K562 (cell line): ENCODE measurements around the gene NUB1. TPM values are rescaled to one million over a fixed set of nuclear protein-coding genes. Genes with fewer than 3 reads are reported as not detected.

ENCODE experiments used
- ATAC-seq: fragments of 200-7000 bp; cut with Tn5 transposase; 3 replicates; pipeline ENCODE4 v1.9.1; 2020; ENCODE audit warnings: moderate library complexity
- Bru-seq: library from RNA; stranded (reverse); fragments of 400-500 nt; gene quantifications from one replicate; lab custom pipeline; 2021; lab: Mats Ljungman, UMichigan
- BruChase-seq, 2 experiments: library from RNA; stranded (reverse); fragments of 400-500 nt; gene quantifications; one replicate each; lab custom pipeline; 2021; lab: Mats Ljungman, UMichigan
- BruUV-seq: library from RNA; stranded (reverse); fragments of 400-500 nt; replicated peaks from 2 replicates; lab custom pipeline; 2021; lab: Mats Ljungman, UMichigan
- CTCF ChIA-PET: fragments of 300-600 bp; formaldehyde crosslinking; extraction: SDS; loops from one replicate; lab custom pipeline; 2021; ENCODE audit warnings: low intra/inter-chr PET ratio; lab: Yijun Ruan, JAX
- POLR2A ChIA-PET: fragments of 300-600, 350-650 bp; sonication (Branson Sonifier 250); formaldehyde crosslinking; extraction: SDS; loops from one replicate; lab custom pipeline; 2021; ENCODE audit warnings: antibody characterized with exemption, inconsistent platforms; lab: Yijun Ruan, JAX
- DNase-seq, 4 experiments: peaks; one replicate each; pipeline versions ENCODE4 v3.0.0 to v3.0.0-alpha.2; 2011 to 2018; ENCODE audit warnings: low spot score in 3 of 4, mixed read lengths in 3 of 4; ENCODE audit errors: extremely low read depth in 1 of 4
- FAIRE-seq: peaks from 2 replicates; lab custom pipeline; 2011; peaks lifted over from hg19 to GRCh38; lab: Jason Lieb, UNC
- H2AFZ ChIP-seq: 2 replicates; pipeline ENCODE4 v1.6.0; 2011; ENCODE audit warnings: low read depth, low read length, control low read depth, inconsistent platforms
- H3K27ac ChIP-seq: fragments of 200-600 bp; 3 replicates; pipeline ENCODE4 v1.8.0; 2011; ENCODE audit warnings: low read depth, mild to moderate bottlenecking, control low read depth, inconsistent platforms, low read length, moderate library complexity, mixed read lengths; ENCODE audit errors: extremely low read depth
- H3K27me3 ChIP-seq, 2 experiments: fragments of 300-600 bp in 1 of 2; 2 replicates in 1 of 2; 3 replicates in 1 of 2; pipeline versions ENCODE4 v1.6.0 to v1.8.0; 2011; ENCODE audit warnings: inconsistent platforms in 2 of 2, low read length in 2 of 2, mild to moderate bottlenecking in 1 of 2, mixed read lengths in 1 of 2, moderate library complexity in 1 of 2; ENCODE audit not compliant: control insufficient read depth in 2 of 2, insufficient read depth in 2 of 2
- H3K36me3 ChIP-seq: fragments of 300-600 bp; 3 replicates; pipeline ENCODE4 v1.8.0; 2011; ENCODE audit warnings: mild to moderate bottlenecking, low read length, inconsistent platforms; ENCODE audit not compliant: control insufficient read depth, insufficient read depth
- H3K4me1 ChIP-seq, 2 experiments: fragments of 200-600 bp in 1 of 2; replicated peaks in 1 of 2; 2 replicates in 1 of 2; 3 replicates in 1 of 2; pipeline versions ENCODE4 v1.5.1 to v1.8.0; 2011; ENCODE audit warnings: inconsistent platforms in 2 of 2, low read length in 2 of 2, mild to moderate bottlenecking in 1 of 2, mixed read lengths in 1 of 2, moderate library complexity in 1 of 2; ENCODE audit not compliant: control insufficient read depth in 2 of 2, insufficient read depth in 2 of 2
- H3K4me2 ChIP-seq: 2 replicates; pipeline ENCODE4 v1.6.1; 2011; ENCODE audit warnings: low read length, control low read depth, inconsistent platforms, mixed read lengths; ENCODE audit not compliant: insufficient read depth
- H3K4me3 ChIP-seq: fragments of 200-600 bp; sonication (generic), shearing (Covaris generic); 2 replicates; pipeline ENCODE4 v1.5.1; 2016; ENCODE audit warnings: control low read depth, inconsistent platforms
- H3K79me2 ChIP-seq: fragments of 200-600 bp; 3 replicates; pipeline ENCODE4 v1.8.0; 2011; ENCODE audit warnings: low read length, inconsistent platforms; ENCODE audit not compliant: control insufficient read depth, insufficient read depth
- H3K9ac ChIP-seq, 2 experiments: 2 replicates each; pipeline versions ENCODE4 v1.6.0 to v1.6.1; 2011; ENCODE audit warnings: low read depth in 2 of 2, low read length in 2 of 2, control low read depth in 1 of 2, inconsistent platforms in 1 of 2, mild to moderate bottlenecking in 1 of 2, mixed read lengths in 1 of 2; ENCODE audit not compliant: insufficient read depth in 1 of 2
- H3K9me1 ChIP-seq: one replicate; pipeline ENCODE4 v1.6.0; 2011; ENCODE audit warnings: inconsistent platforms, mild to moderate bottlenecking, low read length, moderate library complexity; ENCODE audit not compliant: control insufficient read depth, insufficient read depth
- H3K9me3 ChIP-seq: replicated peaks from 2 replicates; pipeline ENCODE4 v1.5.1; 2011; ENCODE audit warnings: low read depth, low read length, inconsistent platforms; ENCODE audit not compliant: control insufficient read depth, insufficient read depth
- H4K20me1 ChIP-seq: replicated peaks from 2 replicates; pipeline ENCODE4 v1.6.1; 2011; ENCODE audit warnings: low read length, inconsistent platforms, mixed read lengths; ENCODE audit not compliant: control insufficient read depth, insufficient read depth
- BACH1 ChIP-seq: fragments of 200-800 bp; sonication (Bioruptor generic); IDR thresholded peaks from 2 replicates; pipeline ENCODE4 v1.6.1; 2016; ENCODE audit warnings: missing genetic modification characterization, missing compliant biosample characterization
- FOXA3 ChIP-seq, 2 experiments: fragments of 450-650 bp in 1 of 2; sonication (generic) in 1 of 2; formaldehyde crosslinking; IDR thresholded peaks in 1 of 2; conservative IDR thresholded peaks in 1 of 2; 2 replicates each; pipeline versions ENCODE4 v1.4.0 to v1.8.0; 2020 to 2022; ENCODE audit warnings: mild to moderate bottlenecking in 2 of 2, missing genetic modification reagents in 1 of 2
- HDAC6 ChIP-seq: IDR thresholded peaks from 2 replicates; pipeline ENCODE4 v1.6.1; 2012; ENCODE audit warnings: low read depth, mild to moderate bottlenecking, control low read depth, inconsistent platforms, low read length, moderate library complexity
- HMGN3 ChIP-seq: IDR thresholded peaks from 2 replicates; pipeline ENCODE4 v1.6.1; 2011; ENCODE audit warnings: borderline replicate concordance, low read depth, mild to moderate bottlenecking, mixed read lengths, low read length; ENCODE audit not compliant: insufficient read length; ENCODE audit errors: extremely low read depth
- RFX5 ChIP-seq: IDR thresholded peaks from 2 replicates; pipeline ENCODE4 v1.6.1; 2011; ENCODE audit warnings: low read depth, mild to moderate bottlenecking, improper control_type of control experiment, low read length
- WGBS: fragments of 100-300 bp; shearing (Covaris generic); methylation state at CpG from one replicate; pipeline ENCODE4 v1.1.6; 2016; ENCODE audit warnings: low coverage, mixed read lengths; ENCODE audit not compliant: insufficient coverage; ENCODE audit errors: missing lambda C conversion rate; 5-methylcytosine and 5-hydroxymethylcytosine counted together
- in situ Hi-C: fragments of 300-500 bp; cut with MboI; formaldehyde crosslinking; loops from 4 replicates; pipeline ENCODE4 v1.15.0; 2018; ENCODE audit warnings: inconsistent platforms, mixed read lengths
- intact Hi-C: fragments of 100-400 bp; cut with micrococcal nuclease; formaldehyde crosslinking; loops from 2 replicates; pipeline ENCODE4 v1.14.2; 2022
- long read RNA-seq, 3 experiments: library from polyadenylated mRNA in 2 of 3; library from RNA in 1 of 3; unstranded in 2 of 3; stranded (forward) in 1 of 3; transcript quantifications; one replicate each; pipeline ENCODE4 v2.0.0, GENCODE V29; 2019 to 2022
- polyA minus RNA-seq, 3 experiments: library from RNA; depleted of rRNA, polyadenylated mRNA; stranded (reverse); fragments of >200 nt; gene quantifications; 2 replicates each; pipeline ENCODE4 v1.2.3, GENCODE V29; 2011
- polyA plus RNA-seq, 8 experiments: library from polyadenylated mRNA; depleted of rRNA in 4 of 8; stranded (reverse) in 5 of 8; unstranded in 3 of 8; fragments of >200 nt; fragmentation: Nextera tagmentation in 2 of 8; fragmentation: Illumina TruSeq in 1 of 8; extraction: Ambion mirVana in 2 of 8; extraction: Trizol in 1 of 8; gene quantifications; 2 replicates each; pipeline versions ENCODE4 v1.2.1 to v1.2.3, GENCODE V29; 2011 to 2014; ENCODE audit warnings: inconsistent platforms in 1 of 8, missing spikeins in 1 of 8
- total RNA-seq, 7 experiments: library from RNA; depleted of rRNA in 6 of 7; stranded (reverse); fragments of >200 nt in 6 of 7; fragmentation: Illumina TruSeq in 2 of 7; extraction: Trizol in 2 of 7; gene quantifications; 2 replicates each; pipeline versions ENCODE4 v1.2.1 to v1.2.3, GENCODE V29; 2011 to 2021; ENCODE audit warnings: low replicate concordance in 1 of 7

Gene NUB1
- 62.3 and 136 TPM in 2 replicates for total RNA-seq (2011; cell fraction: chromatin; rRNA removed; ENCODE audit: low replicate concordance)
- total RNA-seq (2011; cell fraction: nucleolus; rRNA removed) = 36.0 and 40.3 TPM in 2 replicates
- total RNA-seq (2011; cell fraction: nucleoplasm; rRNA removed) = 73.5 and 98.2 TPM in 2 replicates
- 67.8 and 89.7 TPM in 2 replicates for total RNA-seq (2014; rRNA removed)
- 75.8 and 103 TPM in 2 replicates for total RNA-seq (2014; rRNA removed; fragmentation: Illumina TruSeq; extraction: Trizol)
- total RNA-seq (2015; rRNA removed; fragmentation: Illumina TruSeq; extraction: Trizol) = 101 and 114 TPM in 2 replicates
- total RNA-seq (2021) = 55.3 and 58.0 TPM in 2 replicates
- polyA plus RNA-seq (2011; rRNA removed) = 57.8 and 85.2 TPM in 2 replicates
- polyA plus RNA-seq (2011; cell fraction: cytosol; rRNA removed) = 52.6 and 53.7 TPM in 2 replicates
- polyA plus RNA-seq (2011; cell fraction: nucleus; rRNA removed) = 57.7 and 63.4 TPM in 2 replicates
- polyA plus RNA-seq (2012) = 81.3 and 105 TPM in 2 replicates
- 86.5 and 159 TPM in 2 replicates for polyA plus RNA-seq (2014; fragmentation: Illumina TruSeq; extraction: Trizol)
- polyA plus RNA-seq (2014; fragmentation: Nextera tagmentation; extraction: Ambion mirVana) = 10 to 100 TPM; 43.2 to 63.4 TPM
- 81.6 and 99.3 TPM in 2 replicates for polyA plus RNA-seq (2014; rRNA removed)
- polyA minus RNA-seq (2011; rRNA and poly(A)+ RNA removed) = 47.7 and 54.1 TPM in 2 replicates
- polyA minus RNA-seq (2011; cell fraction: cytosol; rRNA and poly(A)+ RNA removed) = 25.1 and 34.5 TPM in 2 replicates
- polyA minus RNA-seq (2011; cell fraction: nucleus; rRNA and poly(A)+ RNA removed) = 26.9 and 36.3 TPM in 2 replicates
- Bru-seq, nascent RNA = percentile 79 among the genes with signal in this experiment
- percentile 80 among the genes with signal in this experiment for BruChase-seq, experiment 1, labeled RNA remaining after a 2-hour chase
- percentile 82 among the genes with signal in this experiment for BruChase-seq, experiment 2, labeled RNA remaining after a 6-hour chase
- long read RNA-seq, experiment 1, transcript NUB1-201 (15 exons, 3,180 nt) = minor isoform, 11 of 127 reads
- long read RNA-seq, experiment 1, transcript NUB1-203 (9 exons, 1,703 nt) = major isoform, 25 of 127 reads
- long read RNA-seq, experiment 1, partial matches to known transcripts = 30 of 127 reads
- long read RNA-seq, experiment 1, other reads (novel, unspliced or antisense) = 60 of 127 reads
- long read RNA-seq, experiment 2, transcript NUB1-203 (9 exons, 1,703 nt) = major isoform, 9 of 69 reads
- long read RNA-seq, experiment 2, transcript NUB1-201 (15 exons, 3,180 nt) = minor isoform, 6 of 69 reads
- long read RNA-seq, experiment 2, partial matches to known transcripts = 36 of 69 reads
- long read RNA-seq, experiment 2, other reads (novel, unspliced or antisense) = 17 of 69 reads
- long read RNA-seq, experiment 3, transcript NUB1-203 (9 exons, 1,703 nt) = major isoform, 14 of 46 reads
- long read RNA-seq, experiment 3, partial matches to known transcripts = 14 of 46 reads
- long read RNA-seq, experiment 3, other reads (novel, unspliced or antisense) = 14 of 46 reads

GRCh38 chr7:151341357-151342101, at the start of gene NUB1:
Gene NUB1, plus strand, starts transcription at chr7:151341812. Its CDS starts 3,538 bp downstream, at chr7:151345350.
- 4% methylated on average over 69 of the region's 72 CpGs for WGBS
- Histone ChIP-seq H3K36me3 (peaks cover 27% of the 10 kb centered on the region), H3K9me3 (no peaks in the 10 kb centered on the region), H3K79me2 (peaks cover 21% of the 10 kb centered on the region), H3K9me1 (no peaks in the 10 kb centered on the region), H3K27me3 (peaks cover 0 to 3% of the 10 kb centered on the region in 2 experiments; a peak in 2 of 5 replicates), H4K20me1 (no peaks in the 10 kb centered on the region), H3K4me3 (peak within 1 kb of the TSS; percentile 74), H2AFZ (peak within 1 kb of the TSS; percentile 81), H3K4me1 (peaks cover 5 to 9% of the 10 kb centered on the region in 2 experiments; a peak in 3 of 5 replicates), H3K4me2 (peak within 1 kb of the TSS; percentile 72), H3K9ac (peak within 1 kb of the TSS; percentile 57 to 92), H3K27ac (peak within 1 kb of the TSS; percentile 62; the same call in 2 of the 3 replicates)
- peak; percentile 98 for ATAC-seq
- ChIA-PET CTCF (interaction anchor here (2.2 kb wide), 1 partner anchor 26 kb away, joined by 12 read pairs; no protein-coding TSS in a partner anchor), POLR2A (interaction anchor here (0.6 to 1.3 kb wide), 14 partner anchors 9 to 356 kb away, joined by 3 to 10 read pairs (median 3); no protein-coding TSS in a partner anchor)
- in situ Hi-C loops (no loop called here), intact Hi-C loops (no loop called here)
- peak; percentile 97 to 100 (median 98) for DNase-seq
- FAIRE-seq = peak; percentile 75
- BruUV-seq = no TSS peak
- no peak for TF ChIP-seq RFX5
- TF ChIP-seq BACH1 = no peak
- TF ChIP-seq HDAC6 = no peak
- peak in 1 of 2 experiments; percentile 73; a peak in 1 of 4 replicates for TF ChIP-seq FOXA3 (CRISPR knock-in tag; conservative IDR thresholded peaks at IDR 0.05 in 1 of 2, IDR thresholded peaks at IDR 0.05 in 1 of 2)
- peak; percentile 51 for TF ChIP-seq HMGN3
